ENCODE measurements around the gene FGD5. TPM values are rescaled to one million over a fixed set of nuclear protein-coding genes. Genes with fewer than 3 reads are reported as not detected.

FGD5 gene
- total and polyA plus RNA-seq, 2 experiments from 2014 or later: 7.4 to 12.2 TPM

DNA sequence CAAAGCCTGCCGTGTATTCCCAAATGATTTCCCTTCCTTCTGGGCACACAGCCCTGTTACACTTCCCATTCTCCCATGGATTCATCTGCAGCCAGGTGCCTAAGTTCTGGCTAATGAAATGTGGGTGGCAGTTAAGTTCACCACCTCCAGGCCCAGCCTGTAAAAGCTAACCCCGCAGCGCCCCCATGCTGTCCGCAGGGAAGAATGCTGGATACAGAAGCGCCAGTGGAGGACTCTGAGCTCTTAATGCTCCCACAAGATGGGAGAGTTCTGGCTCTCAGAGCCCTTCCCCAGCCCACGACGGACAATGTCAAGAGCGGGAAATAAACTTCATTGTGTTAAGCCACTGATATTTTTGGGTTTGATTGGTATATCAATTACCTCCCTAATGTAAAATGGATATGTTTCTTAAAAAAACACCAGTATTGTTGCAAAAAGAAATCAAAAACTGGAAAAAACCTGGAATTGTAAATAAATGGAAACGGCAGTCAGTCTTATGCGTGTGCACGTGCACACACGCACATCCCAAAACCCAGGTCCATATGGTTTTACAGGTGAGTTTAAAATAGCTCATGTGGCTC, 37.7 kb upstream of the FGD5 start:
- Histone ChIP-seq H3K4me1 (ENCODE audit: insufficient read depth) (peaks cover 6% of the 10 kb centered on the region), H3K27me3 (ENCODE audit: insufficient read depth) (no peaks in the 10 kb centered on the region), H4K20me1 (replicated peaks; ENCODE audit: insufficient read depth) (no peaks in the 10 kb centered on the region), H2AFZ (no peak overlapping the region), H3K9me2 (ENCODE audit: insufficient read depth) (no peaks in the 10 kb centered on the region), H3K4me3 (no peak overlapping the region), H3K27ac (ENCODE audit: low read depth) (no peak overlapping the region), H3K4me2 (no peak overlapping the region), H3K36me3 (ENCODE audit: insufficient read depth) (no peaks in the 10 kb centered on the region), H3K79me2 (replicated peaks; ENCODE audit: insufficient read depth) (no peaks in the 10 kb centered on the region), H3F3A (replicated peaks; ENCODE audit: low read depth) (no peaks in the 10 kb centered on the region)
- H3K27ac Mint-ChIP-seq: no peak overlapping the region
- H3K36me3 Mint-ChIP-seq (ENCODE audit: low read depth): no peaks in the 10 kb centered on the region; the same call in 2 of the 3 replicates
- H3K4me3 Mint-ChIP-seq: no peak overlapping the region
- peaks cover 4% of the 10 kb centered on the region for H3K27me3 Mint-ChIP-seq (ENCODE audit: insufficient read depth, low read depth, poor library complexity)
- ATAC-seq (peak; percentile 98), DNase-seq (ENCODE audit: low spot score) (peak; percentile 94)
- H3K9me3 Mint-ChIP-seq: peaks cover 7% of the 10 kb centered on the region
- H3K4me1 Mint-ChIP-seq: peaks cover 20% of the 10 kb centered on the region; the same call in 2 of the 3 replicates
- TF ChIP-seq, protein P1, sequence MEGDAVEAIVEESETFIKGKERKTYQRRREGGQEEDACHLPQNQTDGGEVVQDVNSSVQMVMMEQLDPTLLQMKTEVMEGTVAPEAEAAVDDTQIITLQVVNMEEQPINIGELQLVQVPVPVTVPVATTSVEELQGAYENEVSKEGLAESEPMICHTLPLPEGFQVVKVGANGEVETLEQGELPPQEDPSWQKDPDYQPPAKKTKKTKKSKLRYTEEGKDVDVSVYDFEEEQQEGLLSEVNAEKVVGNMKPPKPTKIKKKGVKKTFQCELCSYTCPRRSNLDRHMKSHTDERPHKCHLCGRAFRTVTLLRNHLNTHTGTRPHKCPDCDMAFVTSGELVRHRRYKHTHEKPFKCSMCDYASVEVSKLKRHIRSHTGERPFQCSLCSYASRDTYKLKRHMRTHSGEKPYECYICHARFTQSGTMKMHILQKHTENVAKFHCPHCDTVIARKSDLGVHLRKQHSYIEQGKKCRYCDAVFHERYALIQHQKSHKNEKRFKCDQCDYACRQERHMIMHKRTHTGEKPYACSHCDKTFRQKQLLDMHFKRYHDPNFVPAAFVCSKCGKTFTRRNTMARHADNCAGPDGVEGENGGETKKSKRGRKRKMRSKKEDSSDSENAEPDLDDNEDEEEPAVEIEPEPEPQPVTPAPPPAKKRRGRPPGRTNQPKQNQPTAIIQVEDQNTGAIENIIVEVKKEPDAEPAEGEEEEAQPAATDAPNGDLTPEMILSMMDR (conservative IDR thresholded peaks at IDR 0.05; ENCODE audit: low read depth in 2 of 2): peak; percentile 92 to 94
- no peak for TF ChIP-seq NANOG (IDR thresholded peaks at IDR 0.05; ENCODE audit: borderline replicate concordance)

DNA sequence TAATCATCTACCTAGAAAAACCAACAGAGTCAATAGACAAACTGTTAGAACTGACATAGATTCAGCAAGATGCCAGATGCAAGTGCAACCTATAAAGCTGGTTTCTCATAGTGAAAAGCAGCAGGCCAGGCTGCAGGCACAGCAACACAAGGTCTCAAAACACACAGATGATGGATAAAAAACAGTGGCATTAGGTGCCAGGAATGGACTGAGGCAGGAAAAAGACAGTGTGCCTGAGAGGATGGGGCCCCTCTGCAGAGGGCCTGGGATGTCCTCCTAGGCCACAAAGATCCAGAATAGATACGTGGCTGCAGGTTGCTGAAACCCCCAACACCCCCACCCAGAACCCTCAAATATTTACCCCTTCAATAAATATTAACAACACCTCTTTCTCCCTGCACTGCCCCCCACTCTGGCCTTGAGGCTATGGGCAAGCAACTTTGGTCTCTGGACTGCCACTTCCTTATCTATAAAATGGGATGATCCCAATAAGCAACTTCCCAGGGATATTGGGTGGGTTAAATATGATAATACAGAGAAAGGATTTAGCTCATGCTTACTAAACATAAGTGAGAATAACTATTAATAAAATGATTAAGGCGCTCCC, 35.2 kb upstream of the FGD5 start:
- TF ChIP-seq CREB1 (CRISPR knock-in tag; IDR thresholded peaks at IDR 0.05; ENCODE audit: low read depth) (no peak), STAT1 (IDR thresholded peaks at IDR 0.05; ENCODE audit: unreplicated experiment) (no peak), ZNF331 (CRISPR knock-in tag; IDR thresholded peaks at IDR 0.05; ENCODE audit: low read depth) (no peak), EZH2phosphoT487 (IDR thresholded peaks at IDR 0.05; ENCODE audit: unreplicated experiment) (no peak), POLR2AphosphoS5 (IDR thresholded peaks at IDR 0.05; ENCODE audit: low read depth) (no peak)
- TF ChIP-seq, protein P2, sequence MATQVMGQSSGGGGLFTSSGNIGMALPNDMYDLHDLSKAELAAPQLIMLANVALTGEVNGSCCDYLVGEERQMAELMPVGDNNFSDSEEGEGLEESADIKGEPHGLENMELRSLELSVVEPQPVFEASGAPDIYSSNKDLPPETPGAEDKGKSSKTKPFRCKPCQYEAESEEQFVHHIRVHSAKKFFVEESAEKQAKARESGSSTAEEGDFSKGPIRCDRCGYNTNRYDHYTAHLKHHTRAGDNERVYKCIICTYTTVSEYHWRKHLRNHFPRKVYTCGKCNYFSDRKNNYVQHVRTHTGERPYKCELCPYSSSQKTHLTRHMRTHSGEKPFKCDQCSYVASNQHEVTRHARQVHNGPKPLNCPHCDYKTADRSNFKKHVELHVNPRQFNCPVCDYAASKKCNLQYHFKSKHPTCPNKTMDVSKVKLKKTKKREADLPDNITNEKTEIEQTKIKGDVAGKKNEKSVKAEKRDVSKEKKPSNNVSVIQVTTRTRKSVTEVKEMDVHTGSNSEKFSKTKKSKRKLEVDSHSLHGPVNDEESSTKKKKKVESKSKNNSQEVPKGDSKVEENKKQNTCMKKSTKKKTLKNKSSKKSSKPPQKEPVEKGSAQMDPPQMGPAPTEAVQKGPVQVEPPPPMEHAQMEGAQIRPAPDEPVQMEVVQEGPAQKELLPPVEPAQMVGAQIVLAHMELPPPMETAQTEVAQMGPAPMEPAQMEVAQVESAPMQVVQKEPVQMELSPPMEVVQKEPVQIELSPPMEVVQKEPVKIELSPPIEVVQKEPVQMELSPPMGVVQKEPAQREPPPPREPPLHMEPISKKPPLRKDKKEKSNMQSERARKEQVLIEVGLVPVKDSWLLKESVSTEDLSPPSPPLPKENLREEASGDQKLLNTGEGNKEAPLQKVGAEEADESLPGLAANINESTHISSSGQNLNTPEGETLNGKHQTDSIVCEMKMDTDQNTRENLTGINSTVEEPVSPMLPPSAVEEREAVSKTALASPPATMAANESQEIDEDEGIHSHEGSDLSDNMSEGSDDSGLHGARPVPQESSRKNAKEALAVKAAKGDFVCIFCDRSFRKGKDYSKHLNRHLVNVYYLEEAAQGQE (IDR thresholded peaks at IDR 0.05; ENCODE audit: unreplicated experiment): no peak
- TF ChIP-seq, protein P3, sequence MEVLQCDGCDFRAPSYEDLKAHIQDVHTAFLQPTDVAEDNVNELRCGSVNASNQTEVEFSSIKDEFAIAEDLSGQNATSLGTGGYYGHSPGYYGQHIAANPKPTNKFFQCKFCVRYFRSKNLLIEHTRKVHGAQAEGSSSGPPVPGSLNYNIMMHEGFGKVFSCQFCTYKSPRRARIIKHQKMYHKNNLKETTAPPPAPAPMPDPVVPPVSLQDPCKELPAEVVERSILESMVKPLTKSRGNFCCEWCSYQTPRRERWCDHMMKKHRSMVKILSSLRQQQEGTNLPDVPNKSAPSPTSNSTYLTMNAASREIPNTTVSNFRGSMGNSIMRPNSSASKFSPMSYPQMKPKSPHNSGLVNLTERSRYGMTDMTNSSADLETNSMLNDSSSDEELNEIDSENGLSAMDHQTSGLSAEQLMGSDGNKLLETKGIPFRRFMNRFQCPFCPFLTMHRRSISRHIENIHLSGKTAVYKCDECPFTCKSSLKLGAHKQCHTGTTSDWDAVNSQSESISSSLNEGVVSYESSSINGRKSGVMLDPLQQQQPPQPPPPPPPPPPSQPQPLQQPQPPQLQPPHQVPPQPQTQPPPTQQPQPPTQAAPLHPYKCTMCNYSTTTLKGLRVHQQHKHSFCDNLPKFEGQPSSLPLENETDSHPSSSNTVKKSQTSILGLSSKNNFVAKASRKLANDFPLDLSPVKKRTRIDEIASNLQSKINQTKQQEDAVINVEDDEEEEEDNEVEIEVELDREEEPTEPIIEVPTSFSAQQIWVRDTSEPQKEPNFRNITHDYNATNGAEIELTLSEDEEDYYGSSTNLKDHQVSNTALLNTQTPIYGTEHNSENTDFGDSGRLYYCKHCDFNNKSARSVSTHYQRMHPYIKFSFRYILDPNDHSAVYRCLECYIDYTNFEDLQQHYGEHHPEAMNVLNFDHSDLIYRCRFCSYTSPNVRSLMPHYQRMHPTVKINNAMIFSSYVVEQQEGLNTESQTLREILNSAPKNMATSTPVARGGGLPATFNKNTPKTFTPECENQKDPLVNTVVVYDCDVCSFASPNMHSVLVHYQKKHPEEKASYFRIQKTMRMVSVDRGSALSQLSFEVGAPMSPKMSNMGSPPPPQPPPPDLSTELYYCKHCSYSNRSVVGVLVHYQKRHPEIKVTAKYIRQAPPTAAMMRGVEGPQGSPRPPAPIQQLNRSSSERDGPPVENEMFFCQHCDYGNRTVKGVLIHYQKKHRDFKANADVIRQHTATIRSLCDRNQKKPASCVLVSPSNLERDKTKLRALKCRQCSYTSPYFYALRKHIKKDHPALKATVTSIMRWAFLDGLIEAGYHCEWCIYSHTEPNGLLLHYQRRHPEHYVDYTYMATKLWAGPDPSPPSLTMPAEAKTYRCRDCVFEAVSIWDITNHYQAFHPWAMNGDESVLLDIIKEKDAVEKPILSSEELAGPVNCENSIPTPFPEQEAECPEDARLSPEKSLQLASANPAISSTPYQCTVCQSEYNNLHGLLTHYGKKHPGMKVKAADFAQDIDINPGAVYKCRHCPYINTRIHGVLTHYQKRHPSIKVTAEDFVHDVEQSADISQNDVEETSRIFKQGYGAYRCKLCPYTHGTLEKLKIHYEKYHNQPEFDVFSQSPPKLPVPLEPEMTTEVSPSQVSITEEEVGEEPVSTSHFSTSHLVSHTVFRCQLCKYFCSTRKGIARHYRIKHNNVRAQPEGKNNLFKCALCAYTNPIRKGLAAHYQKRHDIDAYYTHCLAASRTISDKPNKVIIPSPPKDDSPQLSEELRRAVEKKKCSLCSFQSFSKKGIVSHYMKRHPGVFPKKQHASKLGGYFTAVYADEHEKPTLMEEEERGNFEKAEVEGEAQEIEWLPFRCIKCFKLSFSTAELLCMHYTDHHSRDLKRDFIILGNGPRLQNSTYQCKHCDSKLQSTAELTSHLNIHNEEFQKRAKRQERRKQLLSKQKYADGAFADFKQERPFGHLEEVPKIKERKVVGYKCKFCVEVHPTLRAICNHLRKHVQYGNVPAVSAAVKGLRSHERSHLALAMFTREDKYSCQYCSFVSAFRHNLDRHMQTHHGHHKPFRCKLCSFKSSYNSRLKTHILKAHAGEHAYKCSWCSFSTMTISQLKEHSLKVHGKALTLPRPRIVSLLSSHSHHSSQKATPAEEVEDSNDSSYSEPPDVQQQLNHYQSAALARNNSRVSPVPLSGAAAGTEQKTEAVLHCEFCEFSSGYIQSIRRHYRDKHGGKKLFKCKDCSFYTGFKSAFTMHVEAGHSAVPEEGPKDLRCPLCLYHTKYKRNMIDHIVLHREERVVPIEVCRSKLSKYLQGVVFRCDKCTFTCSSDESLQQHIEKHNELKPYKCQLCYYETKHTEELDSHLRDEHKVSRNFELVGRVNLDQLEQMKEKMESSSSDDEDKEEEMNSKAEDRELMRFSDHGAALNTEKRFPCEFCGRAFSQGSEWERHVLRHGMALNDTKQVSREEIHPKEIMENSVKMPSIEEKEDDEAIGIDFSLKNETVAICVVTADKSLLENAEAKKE (CRISPR knock-in tag; IDR thresholded peaks at IDR 0.05): no peak
- H3K27ac Mint-ChIP-seq: no peak overlapping the region

More for the DNA sequence above, 35.2 kb upstream of the FGD5 start:
- DNase-seq (ENCODE audit: low spot score): no peak
- H3K4me2 ChIP-seq: no peak overlapping the region
- H3K79me2 ChIP-seq (replicated peaks; ENCODE audit: insufficient read depth): no peaks in the 10 kb centered on the region
- no peaks in the 10 kb centered on the region for H3K27me3 ChIP-seq (ENCODE audit: insufficient read depth)
- Mint-ChIP-seq H3K4me3 (no peak overlapping the region), H3K27me3 (ENCODE audit: insufficient read depth, low read depth, poor library complexity) (peaks cover 6% of the 10 kb centered on the region), H3K4me1 (peaks cover 20% of the 10 kb centered on the region; the same call in 2 of the 3 replicates), H3K9me3 (peaks cover 4% of the 10 kb centered on the region), H3K36me3 (ENCODE audit: low read depth) (no peaks in the 10 kb centered on the region; the same call in 2 of the 3 replicates)
- H4K20me1 ChIP-seq (replicated peaks; ENCODE audit: insufficient read depth): no peaks in the 10 kb centered on the region
- peak overlapping the region; percentile 38; the same call in 1 of the 2 replicates for H2AFZ ChIP-seq
- ATAC-seq: no peak
- H3K36me3 ChIP-seq (ENCODE audit: insufficient read depth): no peaks in the 10 kb centered on the region
- H3K27ac ChIP-seq (ENCODE audit: low read depth): no peak overlapping the region
- H3F3A ChIP-seq (replicated peaks; ENCODE audit: low read depth): no peaks in the 10 kb centered on the region
- H3K4me3 ChIP-seq: no peak overlapping the region
- H3K4me1 ChIP-seq (ENCODE audit: insufficient read depth): peaks cover 6% of the 10 kb centered on the region
- H3K9me2 ChIP-seq (ENCODE audit: insufficient read depth): no peaks in the 10 kb centered on the region
